GM18868 (cell line): ENCODE results near the gene EXOC7.
A peak's percentile ranks its signal among the peaks of the same experiment; 100 is the strongest.
"Not testable (repeated sequence)": the region's sequence is repeated elsewhere in the genome, so short reads cannot be mapped to it uniquely, and the experiment has no call there.

Source experiments
- ATAC-seq: cut with Tn5 transposase; IDR thresholded peaks from one replicate; pipeline ENCODE4 v1.9.1; 2021; ENCODE audit warnings: mild to moderate bottlenecking, moderate library complexity; ENCODE audit not compliant: unreplicated experiment

EXOC7 gene

DNA sequence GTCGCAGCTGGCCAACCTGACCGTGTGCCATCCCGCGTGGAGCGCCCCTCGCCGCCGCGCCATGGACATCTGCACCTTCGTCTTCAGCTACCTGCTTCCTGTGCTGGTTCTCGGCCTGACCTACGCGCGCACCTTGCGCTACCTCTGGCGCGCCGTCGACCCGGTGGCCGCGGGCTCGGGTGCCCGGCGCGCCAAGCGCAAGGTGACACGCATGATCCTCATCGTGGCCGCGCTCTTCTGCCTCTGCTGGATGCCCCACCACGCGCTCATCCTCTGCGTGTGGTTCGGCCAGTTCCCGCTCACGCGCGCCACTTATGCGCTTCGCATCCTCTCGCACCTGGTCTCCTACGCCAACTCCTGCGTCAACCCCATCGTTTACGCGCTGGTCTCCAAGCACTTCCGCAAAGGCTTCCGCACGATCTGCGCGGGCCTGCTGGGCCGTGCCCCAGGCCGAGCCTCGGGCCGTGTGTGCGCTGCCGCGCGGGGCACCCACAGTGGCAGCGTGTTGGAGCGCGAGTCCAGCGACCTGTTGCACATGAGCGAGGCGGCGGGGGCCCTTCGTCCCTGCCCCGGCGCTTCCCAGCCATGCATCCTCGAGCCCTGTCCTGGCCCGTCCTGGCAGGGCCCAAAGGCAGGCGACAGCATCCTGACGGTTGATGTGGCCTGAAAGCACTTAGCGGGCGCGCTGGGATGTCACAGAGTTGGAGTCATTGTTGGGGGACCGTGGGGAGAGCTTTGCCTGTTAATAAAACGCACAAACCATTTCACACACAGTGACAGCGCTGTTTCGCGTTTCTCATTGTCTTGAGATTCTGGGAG, 26.6 kb downstream of the EXOC7 start:
- ATAC-seq, result no peak

DNA sequence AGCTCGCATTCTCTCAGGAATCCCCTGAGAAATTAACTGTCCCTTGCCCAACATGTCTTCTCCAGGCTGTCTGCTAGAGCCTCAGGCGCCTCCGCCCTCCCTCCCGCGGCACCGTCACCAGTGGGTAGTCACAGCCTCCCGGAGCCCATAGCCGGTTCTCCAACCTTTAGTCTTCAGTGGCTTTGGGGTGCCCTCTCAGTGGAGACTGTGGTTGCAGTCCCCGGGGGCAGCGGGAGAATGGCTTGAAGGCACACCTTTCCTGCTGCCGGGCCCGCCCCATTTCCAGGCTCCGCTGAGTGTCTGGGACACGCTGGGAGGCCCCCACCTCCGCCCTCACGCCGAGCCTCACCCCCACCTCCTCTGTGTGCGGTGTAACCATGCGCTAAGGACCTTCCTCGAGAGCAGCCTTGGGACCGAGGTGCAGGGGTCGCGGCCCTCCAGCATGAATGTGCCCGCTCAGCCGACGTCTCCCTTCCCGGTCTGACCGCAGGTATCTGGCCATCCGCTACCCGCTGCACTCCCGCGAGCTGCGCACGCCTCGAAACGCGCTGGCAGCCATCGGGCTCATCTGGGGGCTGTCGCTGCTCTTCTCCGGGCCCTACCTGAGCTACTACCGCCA, 27.3 kb downstream of the EXOC7 start:
- no peak for ATAC-seq

DNA sequence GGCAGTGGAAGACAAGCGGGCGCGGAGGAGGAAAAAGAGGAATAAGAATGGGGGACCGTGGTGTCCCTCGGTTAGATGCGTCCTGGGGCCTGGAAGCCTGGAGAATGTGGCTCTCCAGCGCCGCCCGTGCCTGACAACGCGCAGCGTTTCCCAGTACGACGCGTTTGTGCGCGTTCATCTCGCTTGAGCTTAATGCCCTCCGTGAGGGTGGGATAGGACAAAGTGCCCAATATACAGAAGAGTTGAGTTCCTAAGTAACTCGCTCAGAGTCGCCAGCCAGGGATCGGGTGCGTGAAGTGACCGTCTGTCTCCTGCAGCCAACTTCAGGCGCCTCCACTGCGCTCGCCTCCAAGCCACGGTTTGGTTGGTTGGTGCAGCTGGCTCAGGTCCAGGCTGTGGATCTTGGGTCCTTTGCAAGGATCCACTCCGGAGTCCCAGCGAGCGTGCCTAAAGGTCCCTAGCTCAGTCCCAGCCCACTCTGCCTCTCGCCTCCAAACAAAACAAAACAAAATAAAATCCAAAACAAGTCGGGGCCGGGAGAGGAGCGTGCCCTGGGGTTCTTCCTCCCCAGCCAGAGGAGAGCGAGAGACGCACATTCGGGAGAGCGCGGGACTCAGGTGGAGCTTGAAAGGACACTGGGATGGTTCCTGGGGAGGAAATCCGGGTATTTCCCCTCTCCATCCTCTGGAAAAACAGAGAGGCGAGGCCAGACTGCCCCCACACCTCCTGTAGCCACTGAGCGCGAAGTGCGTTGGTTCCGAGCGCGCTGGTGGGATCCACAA, 28.0 kb downstream of the EXOC7 start:
- no peak for ATAC-seq

DNA sequence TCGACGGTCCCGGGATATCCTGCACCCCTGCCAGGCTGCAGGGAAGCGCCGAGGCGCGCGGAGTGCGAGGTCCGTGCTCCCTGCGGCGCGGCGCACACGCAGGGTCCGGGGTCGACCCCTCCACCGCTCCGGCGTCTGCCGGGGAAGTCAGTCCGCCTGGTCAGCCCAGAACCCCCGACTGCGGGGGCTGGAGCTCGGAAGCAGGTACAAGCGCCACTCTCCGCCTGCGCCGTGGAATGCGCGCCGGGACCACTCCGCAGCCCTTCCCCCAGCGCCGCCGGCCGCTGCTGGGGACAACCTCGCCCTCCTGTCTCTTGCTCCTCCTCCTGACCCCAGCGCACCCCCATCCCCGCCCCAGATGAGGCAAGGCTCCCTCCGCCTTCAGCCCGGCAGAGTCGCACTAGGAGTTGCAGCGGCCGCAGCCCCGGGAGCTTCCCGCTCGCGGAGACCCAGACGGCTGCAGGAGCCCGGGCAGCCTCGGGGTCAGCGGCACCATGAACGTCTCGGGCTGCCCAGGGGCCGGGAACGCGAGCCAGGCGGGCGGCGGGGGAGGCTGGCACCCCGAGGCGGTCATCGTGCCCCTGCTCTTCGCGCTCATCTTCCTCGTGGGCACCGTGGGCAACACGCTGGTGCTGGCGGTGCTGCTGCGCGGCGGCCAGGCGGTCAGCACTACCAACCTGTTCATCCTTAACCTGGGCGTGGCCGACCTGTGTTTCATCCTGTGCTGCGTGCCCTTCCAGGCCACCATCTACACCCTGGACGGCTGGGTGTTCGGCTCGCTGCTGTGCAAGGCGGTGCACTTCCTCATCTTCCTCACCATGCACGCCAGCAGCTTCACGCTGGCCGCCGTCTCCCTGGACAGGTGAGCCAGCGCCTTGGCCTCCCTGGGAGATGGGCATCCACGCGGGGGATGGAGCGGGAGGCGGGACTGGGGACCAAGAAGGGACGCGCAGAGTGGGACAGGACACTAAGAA, 28.9 kb downstream of the EXOC7 start, which contains the start of gene GALR2:
Gene GALR2 (plus strand): TSS at position 392 of the 974 bp plus-strand sequence. CDS start 103 bp downstream, at position 495.
- ATAC-seq, result no peak

DNA sequence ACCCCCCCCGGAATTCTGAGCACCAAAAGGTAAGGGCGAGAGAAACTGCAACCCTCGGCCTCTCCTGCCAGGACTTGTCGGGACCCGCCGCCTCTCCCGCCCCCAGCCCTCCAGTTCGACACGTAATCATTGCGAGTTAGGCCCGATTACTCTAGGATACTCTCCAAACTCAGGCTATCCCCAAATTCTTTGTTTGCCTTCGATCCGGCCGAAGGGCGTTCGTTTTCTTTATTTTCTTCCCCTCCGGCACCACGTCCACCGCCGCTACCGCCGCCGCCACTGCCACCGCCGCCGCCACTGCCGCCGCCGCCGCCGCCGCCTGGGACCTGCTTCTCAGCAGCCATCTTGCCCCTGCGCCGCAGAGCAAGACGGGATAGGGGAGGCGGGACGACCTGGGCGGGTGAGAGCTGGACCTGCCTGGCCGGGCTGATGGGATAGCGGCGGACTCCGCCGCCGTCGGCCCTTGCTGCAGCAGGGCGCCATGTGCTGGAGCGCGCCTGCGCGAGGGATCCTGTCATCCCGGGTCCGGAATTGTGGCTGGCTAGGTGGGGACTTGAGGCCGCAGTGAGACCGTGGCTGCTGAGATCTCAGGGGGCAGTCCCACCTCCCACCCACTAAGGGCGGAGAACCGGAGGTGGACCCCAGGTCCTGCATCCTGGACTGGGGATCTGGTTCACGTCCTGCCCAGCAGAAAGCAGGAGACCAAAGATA, 31.3 kb downstream of the EXOC7 start, which contains the start of gene SRP68:
Gene SRP68 (minus strand): TSS at position 370 of the 711 bp plus-strand sequence. CDS start 26 bp downstream, at position 344.
- peak; percentile 91 for ATAC-seq

DNA sequence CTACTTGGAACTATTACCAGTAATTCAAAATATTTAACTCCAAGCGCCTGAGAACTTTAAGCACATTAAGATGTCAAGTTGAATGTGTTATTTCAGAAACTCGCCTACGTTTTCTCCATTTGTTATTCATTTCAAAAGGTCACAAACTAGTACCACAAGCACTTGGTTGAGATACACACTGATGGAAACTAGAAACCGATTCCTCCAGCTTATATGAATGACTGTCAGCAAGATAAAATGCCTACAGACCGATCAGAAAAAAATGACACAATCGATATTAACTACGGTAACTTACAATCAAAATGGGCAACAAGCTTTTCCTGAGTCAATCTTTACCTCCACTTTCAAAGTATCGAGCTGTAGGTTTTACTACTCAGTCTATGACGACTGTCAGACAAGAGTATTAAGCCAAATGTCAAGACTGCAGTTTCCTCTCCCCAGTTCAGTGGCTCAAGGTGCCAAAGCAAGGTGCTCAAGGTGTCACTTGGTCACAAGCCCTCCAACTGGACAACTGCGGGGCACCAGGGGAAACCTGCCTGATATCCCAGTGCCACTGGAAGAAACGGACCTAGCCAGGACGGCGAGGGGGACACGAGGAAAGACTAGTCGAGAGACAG, 31.9 kb downstream of the EXOC7 start:
- ATAC-seq, result no peak

DNA sequence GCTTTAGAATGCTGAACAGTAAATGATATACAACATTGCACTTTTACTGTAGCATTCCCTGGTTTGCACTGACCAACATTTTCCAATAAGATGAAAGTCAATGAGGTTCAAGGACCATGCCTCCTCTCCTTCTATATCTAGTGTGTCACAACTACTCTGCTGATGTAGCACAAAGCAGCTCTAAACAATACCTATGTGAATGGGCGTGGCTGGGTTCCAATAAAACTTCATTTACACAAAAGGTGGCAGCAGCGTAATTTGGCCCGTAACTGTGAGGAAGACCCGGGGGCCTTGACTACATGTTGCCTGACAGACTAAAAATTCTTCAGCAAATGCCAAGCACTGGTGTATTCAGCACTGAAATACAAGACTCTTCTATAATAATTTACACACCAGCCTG, 37.8 kb downstream of the EXOC7 start:
- no peak for ATAC-seq

DNA sequence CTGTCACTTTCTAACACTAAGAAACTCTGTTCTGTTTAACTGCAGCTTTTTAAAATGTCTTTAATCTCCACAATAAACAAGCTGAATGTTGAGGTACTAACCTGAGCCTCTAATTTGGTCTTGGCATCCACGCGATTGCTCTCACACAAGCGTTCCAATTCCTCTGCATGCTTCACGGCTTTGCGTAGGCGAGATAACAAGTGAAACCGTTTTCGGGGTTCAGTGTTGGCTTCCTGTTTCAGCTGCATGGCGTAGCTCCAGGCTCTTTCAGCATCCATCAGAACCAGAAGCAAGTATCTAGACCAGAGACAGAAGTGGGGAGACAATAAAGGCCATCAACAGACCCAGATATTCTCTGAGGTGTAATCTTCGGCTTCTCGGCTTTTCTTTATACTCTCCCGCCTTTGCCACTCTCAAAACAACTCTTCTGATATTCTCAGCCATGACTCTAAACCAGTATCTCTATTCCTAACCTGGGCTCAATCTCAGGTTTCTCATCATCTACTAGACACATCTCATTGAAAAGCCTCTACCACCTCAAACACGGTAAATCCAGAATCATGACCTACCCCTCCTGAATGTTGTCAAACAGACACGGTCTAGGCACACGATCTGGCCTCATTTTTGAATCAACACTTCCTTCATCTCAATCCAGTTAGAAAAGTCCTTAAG, 39.6 kb downstream of the EXOC7 start:
- ATAC-seq, result no peak

DNA sequence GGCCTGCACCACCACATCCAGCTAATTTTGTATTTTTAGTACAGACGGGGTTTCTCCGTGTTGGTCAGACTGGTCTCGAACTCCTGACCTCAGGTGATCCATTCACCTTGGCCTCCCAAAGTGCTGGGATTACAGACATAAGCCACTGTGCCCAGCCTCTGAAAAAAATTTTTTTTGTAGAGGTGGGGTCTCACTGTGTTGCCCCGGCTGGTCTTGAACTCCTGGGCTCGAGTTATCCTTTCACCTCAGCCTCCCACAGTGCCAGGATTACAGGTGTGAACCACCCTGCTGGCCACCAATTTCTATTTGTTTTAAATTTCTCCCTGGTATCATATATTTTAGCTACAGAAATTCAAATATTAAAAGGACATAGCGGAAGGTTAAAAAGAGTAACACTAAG, 45.3 kb downstream of the EXOC7 start:
- ATAC-seq, result not testable (repeated sequence)

DNA sequence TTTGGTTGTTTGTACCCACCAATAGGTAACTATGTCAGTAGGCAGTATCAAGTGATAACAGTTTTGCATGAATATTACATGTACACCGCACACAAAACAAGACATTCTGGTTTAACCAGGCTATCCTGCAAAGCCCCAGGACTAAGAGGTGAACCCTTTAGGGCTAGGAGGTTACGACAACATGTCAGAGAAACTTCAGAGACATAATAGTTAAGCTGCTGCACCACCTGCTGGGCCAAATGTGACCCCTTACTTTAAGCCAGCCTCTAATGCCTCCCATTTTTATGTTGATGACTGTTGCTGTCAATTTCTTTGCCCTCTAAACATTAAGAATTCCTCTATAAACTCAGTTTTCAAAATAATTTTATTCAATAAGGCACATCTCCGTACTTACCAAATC, 46.7 kb downstream of the EXOC7 start:
- ATAC-seq, result no peak

DNA sequence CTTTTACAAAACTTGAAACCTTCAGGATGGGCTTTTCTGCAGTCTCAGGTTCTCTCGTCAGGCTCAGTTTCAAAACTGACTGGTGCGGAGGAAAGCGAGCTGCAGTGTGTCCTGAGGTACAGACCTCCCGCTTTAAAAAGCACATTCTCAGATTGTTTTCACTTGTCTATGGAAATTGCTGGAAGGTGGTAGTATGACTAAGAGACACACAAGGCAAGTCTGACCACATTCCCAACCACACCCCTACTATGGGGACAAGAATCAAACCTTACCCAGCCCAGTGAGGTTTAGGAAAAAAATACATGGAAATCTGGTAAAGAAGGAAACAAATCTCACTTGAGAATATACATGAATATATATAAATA, 49.5 kb downstream of the EXOC7 start:
- no peak for ATAC-seq

DNA sequence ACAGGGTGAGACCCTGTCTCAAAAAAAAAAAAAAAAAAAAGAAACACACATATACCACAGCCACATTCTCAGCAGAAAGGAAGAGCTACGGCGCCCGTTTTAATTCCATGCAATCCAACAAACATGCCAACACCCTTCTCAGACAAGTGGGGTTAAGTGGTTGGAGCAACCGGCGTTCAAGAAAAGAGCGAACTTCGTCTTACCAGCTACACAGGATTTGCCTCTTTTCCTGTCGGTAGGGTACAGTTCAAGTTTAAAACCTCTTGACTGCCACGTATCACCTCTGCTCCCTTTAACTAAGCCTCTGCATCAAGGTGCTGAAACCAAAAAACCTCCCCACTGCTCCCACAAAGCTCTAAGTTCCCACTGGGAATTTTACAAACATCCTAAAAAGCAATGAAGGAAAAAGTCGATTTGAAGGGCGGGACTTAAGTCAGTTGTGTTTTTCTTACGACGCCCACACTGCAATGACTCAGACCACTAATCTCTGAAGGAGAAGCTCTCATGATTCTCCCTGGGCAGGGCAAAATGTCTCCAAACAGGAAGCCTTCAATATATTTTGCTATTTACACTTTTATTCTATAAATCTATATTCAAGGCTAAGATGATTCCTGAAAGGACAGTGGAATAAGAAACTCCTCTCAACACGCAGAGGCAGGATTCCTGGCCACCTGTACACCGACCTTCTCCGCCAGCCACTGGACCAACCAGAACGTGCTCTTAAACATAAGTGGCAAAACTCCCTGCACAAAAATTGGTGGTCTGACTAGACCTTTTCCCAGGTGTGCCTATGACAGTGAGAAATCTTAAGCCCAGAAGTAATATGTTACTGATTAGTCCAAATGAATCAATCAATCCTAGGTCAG, 50.1 kb downstream of the EXOC7 start:
- no peak for ATAC-seq

DNA sequence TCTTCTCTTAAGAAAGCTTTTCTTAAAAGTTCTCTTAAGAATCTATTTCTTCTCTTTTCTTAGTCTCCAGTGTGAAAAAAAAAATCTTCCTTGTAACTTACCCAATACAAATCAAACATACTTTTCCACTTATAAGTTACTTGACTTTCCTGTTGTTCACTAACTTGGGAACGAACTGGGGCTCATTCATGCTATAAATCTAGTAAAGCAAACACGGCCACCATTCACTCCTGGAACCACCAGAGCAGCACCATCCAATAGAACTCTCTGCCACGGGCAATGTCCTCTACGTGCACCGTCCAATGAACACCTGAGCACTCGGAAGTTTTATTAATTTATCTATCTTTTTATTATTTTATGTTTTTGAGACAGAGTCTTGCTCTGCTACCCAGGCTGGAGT, 52.0 kb downstream of the EXOC7 start:
- ATAC-seq, result no peak

DNA sequence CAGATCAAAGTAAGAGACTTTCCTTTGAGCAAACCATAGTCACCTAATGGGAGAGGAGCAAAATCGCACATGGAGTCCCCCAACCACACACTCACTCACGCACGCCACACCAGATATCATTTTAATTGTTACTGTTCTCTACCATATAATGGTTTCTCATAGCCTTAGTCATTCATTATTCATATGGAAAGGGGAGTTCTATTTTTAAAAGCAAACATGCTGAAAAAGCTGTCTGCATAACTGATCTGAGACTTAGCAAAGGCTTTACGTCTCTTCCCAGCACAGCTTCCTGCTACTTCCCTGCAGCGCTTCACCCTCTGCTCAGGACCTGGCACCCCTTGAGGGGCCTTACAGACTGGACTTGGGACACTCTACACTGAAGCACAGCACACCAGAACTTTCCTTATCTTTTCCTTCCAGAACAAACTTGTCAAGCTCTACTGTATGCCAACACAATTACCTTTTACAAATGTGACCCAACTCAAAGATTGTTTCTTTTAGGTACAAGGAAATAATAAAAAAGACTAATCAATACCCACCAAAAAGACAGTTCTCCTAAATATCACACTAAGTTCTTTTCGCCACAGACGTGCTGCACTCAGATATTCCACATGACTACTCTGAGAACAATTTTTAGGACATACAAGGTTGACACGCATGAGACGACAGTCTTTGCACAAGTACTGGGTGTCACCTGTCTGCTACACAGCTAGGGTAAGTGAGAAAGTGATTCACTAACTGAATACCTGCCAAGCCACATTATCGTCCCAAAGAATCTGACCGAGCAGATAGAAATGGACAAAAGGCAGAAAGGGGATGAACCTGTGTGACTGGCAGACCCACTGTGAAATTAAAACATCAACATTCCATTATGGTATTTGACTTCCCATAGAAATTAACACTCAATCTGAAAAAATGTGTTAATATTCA, 52.8 kb downstream of the EXOC7 start:
- no peak for ATAC-seq

DNA sequence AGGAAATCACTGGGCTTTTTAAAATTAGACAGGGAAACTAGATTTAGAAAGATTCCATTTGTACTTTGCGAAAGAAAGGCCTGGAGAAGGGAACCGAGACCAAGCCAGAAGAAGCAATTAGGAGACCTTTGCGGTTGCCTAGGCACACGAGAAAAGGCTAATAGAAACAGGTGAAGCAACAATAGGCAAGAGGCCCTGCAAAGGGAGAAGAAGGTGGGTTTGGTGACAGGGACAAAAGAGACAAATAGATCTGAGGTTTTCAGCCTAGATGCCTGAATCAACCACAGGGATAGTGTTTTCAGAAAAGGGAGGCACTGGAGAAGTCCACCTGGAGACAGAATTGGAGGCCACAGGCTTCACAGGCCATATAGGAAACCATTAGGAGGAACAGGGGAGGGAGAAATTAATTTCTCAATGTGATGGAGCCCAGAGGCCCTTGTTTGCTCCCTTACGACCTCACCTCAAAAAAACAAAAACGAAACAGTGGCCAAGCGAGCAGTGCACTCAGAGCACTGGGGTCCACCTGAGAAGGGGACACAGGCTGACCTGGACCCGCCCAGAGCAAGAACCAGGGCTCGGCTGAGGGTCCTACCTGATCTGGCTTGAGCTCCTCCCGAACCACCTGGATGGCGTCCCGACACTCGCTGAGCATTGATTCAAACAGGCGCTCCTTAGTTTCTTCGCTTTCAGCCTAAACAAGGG, 53.6 kb downstream of the EXOC7 start:
- ATAC-seq, result no peak

DNA sequence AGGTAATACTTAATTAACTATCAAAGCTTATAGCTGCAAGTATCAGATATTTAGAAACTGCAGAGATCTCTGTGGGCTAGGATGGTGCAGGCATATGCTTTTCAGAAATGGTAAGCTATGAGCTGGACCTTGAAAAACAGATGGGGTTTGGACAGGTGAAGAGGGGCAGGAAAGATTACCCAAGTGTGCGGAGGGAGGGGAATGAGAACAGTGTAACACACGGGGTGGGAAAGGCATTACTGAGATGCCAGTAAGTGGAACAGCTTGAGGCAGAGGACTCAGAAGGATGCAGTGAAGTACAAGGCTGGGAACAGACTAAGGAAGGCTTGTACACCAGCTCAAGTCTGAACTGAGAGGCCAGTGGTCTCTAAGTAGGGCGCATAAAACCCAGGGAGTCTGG, 54.3 kb downstream of the EXOC7 start:
- no peak for ATAC-seq
